ENCODE results near the gene LTBP3. TPM values are rescaled to one million over a fixed set of nuclear protein-coding genes. Genes with fewer than 3 reads are reported as not detected.
A peak's percentile ranks its signal among the peaks of the same experiment; 100 is the strongest.

The LTBP3 gene
- total and polyA plus RNA-seq, 2 of the 13 experiments (the other 11 are each of a cell fraction or from before 2014, with no cell fraction given), result 12.2 to 68.1 TPM

GRCh38 chr11:65588199-65589054 lies 30.3 kb upstream of the LTBP3 start (continued):
- TF ChIP-seq ZNF784 (CRISPR knock-in tag; IDR thresholded peaks at IDR 0.05; ENCODE audit: borderline replicate concordance) (no peak), WIZ (CRISPR knock-in tag; IDR thresholded peaks at IDR 0.05) (no peak), ZNF350 (CRISPR knock-in tag; IDR thresholded peaks at IDR 0.05; ENCODE audit: borderline replicate concordance, low read depth) (no peak), U2AF1 (optimal IDR thresholded peaks at IDR 0.05; ENCODE audit: low read depth, low read length) (no peak), SIN3B (IDR thresholded peaks at IDR 0.05; ENCODE audit: low read length) (no peak), ZNF484 (CRISPR knock-in tag; IDR thresholded peaks at IDR 0.05; ENCODE audit: borderline replicate concordance, low read depth) (no peak), MXD1 (CRISPR knock-in tag; IDR thresholded peaks at IDR 0.05) (0 out of 2 replicates have a peak, but pooled peaks have one; percentile 24), HOXA3 (CRISPR knock-in tag; IDR thresholded peaks at IDR 0.05) (0 out of 2 replicates have a peak, but pooled peaks have one; percentile 19), NR2F6 (IDR thresholded peaks at IDR 0.05) (no peak), NR2F6 (CRISPR knock-in tag; IDR thresholded peaks at IDR 0.05) (no peak), ZNF883 (CRISPR knock-in tag; IDR thresholded peaks at IDR 0.05; ENCODE audit: not compliant biosample characterization) (peak; percentile 17), CTCF (CRISPR knock-in tag; IDR thresholded peaks at IDR 0.05) (peak; percentile 86), ZSCAN25 (CRISPR knock-in tag; IDR thresholded peaks at IDR 0.05) (no peak; the same call in 1 of the 2 replicates), ZNF30 (CRISPR knock-in tag; IDR thresholded peaks at IDR 0.05) (no peak), SMC3 (IDR thresholded peaks at IDR 0.05; ENCODE audit: low read length) (peak; percentile 40; the same call in 1 of the 2 replicates), MAFK (conservative IDR thresholded peaks at IDR 0.05 in 1 of 2, IDR thresholded peaks at IDR 0.05 in 1 of 2; ENCODE audit: low read length in 2 of 2) (no peak), GPBP1L1 (CRISPR knock-in tag; IDR thresholded peaks at IDR 0.05) (no peak), MXI1 (IDR thresholded peaks at IDR 0.05; ENCODE audit: borderline replicate concordance, low read depth, low read length) (no peak), ZNF572 (CRISPR knock-in tag; IDR thresholded peaks at IDR 0.05) (peak; percentile 64; the same call in 1 of the 2 replicates), ZNF121 (CRISPR knock-in tag; IDR thresholded peaks at IDR 0.05) (no peak), KLF13 (CRISPR knock-in tag; IDR thresholded peaks at IDR 0.05) (no peak), TAF1 (CRISPR knock-in tag; IDR thresholded peaks at IDR 0.05) (no peak), GATAD1 (CRISPR knock-in tag; IDR thresholded peaks at IDR 0.05) (peak; percentile 41; the same call in 1 of the 2 replicates), TFAP4 (IDR thresholded peaks at IDR 0.05; ENCODE audit: borderline replicate concordance, low read depth) (no peak), ZEB1 (IDR thresholded peaks at IDR 0.05; ENCODE audit: insufficient replicate concordance, low read depth) (no peak)
